ENCODE results near the gene RSPRY1.

RSPRY1 gene

DNA sequence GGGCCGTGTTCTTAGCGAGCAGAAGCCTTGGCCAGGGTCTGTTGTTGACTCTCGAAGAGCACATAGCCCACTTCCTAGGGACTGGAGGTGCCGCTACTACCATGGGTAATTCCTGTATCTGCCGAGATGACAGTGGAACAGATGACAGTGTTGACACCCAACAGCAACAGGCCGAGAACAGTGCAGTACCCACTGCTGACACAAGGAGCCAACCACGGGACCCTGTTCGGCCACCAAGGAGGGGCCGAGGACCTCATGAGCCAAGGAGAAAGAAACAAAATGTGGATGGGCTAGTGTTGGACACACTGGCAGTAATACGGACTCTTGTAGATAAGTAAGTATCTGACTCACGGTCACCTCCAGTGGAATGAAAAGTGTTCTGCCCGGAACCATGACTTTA, 18.5 kb downstream of the RSPRY1 start:
- no peak for TF ChIP-seq SPI1 (IDR thresholded peaks at IDR 0.05; ENCODE audit: low read depth, low read length)
- TF ChIP-seq TAF1 (IDR thresholded peaks at IDR 0.05; ENCODE audit: low read depth, low read length), result no peak
- TF ChIP-seq POLR2A (IDR thresholded peaks at IDR 0.05; ENCODE audit: low read depth, low read length), result no peak
- FAIRE-seq (no peak), DNase-seq (ENCODE audit: insufficient read length, low spot score) (no peak)

- DNase-seq (ENCODE audit: insufficient read length, low spot score), result no peak
- TF ChIP-seq PAX5 (IDR thresholded peaks at IDR 0.05; ENCODE audit: insufficient read depth, low read length, severe bottlenecking) (no peak), SPI1 (IDR thresholded peaks at IDR 0.05; ENCODE audit: low read depth, low read length) (no peak), POLR2A (IDR thresholded peaks at IDR 0.05; ENCODE audit: low read depth, low read length) (no peak), TAF1 (IDR thresholded peaks at IDR 0.05; ENCODE audit: low read depth, low read length) (no peak), POLR2AphosphoS5 (IDR thresholded peaks at IDR 0.05; ENCODE audit: low read depth, low read length) (no peak), POU2F2 (IDR thresholded peaks at IDR 0.05; ENCODE audit: low read depth, low read length) (no peak)
- no peak for FAIRE-seq
These were observed 22.8 kb downstream of the RSPRY1 start for GRCh38 chr16:57208926-57209325.

DNA sequence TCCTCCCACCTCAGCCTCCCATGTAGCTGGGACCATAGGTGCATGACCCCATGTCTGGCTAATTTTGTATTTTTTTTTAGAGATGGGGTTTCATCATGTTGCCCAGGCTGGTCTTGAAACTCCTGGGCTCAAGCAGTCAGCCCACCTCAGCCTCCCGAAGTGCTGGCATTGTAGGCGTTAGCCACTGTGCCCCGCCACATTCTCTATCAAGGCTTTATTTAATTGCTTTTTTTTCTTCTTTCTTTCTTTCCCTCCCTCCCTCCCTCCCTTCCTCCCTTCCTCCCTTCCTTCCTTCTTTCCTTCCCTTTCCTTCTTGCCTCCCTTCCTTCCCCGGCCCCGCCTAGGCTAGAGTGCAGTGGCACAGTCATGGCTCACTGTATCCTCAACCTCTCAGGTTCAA, 23.7 kb downstream of the RSPRY1 start:
- TF ChIP-seq TAF1 (IDR thresholded peaks at IDR 0.05; ENCODE audit: low read depth, low read length) (no peak), POLR2A (IDR thresholded peaks at IDR 0.05; ENCODE audit: low read depth, low read length) (no peak), SPI1 (IDR thresholded peaks at IDR 0.05; ENCODE audit: low read depth, low read length) (no peak), POLR2AphosphoS5 (IDR thresholded peaks at IDR 0.05; ENCODE audit: low read depth, low read length) (no peak), PAX5 (IDR thresholded peaks at IDR 0.05; ENCODE audit: insufficient read depth, low read length, severe bottlenecking) (no peak), POU2F2 (IDR thresholded peaks at IDR 0.05; ENCODE audit: low read depth, low read length) (no peak)
- DNase-seq (ENCODE audit: insufficient read length, low spot score), result no peak
- FAIRE-seq, result no peak

DNA sequence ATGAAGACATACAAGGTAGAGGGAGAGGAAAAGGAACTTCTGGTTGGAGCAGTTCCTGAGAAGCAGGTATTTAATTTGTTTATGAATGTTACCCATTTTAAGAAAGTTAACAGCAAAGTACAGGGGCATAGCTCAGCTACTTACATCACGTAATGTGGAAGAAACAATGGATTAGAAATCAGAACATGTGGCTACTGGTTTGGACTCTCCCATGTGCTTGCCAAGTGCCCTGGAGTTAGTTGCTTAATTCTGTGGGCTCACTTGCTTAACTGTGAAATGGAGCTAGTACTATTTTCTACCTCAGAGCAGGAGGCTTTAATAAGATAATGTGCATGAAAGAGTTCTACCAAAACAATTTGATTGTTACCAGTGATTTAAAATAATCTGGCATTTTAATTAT, 27.3 kb downstream of the RSPRY1 start:
- TF ChIP-seq POU2F2 (IDR thresholded peaks at IDR 0.05; ENCODE audit: low read depth, low read length), result no peak
- TF ChIP-seq SPI1 (IDR thresholded peaks at IDR 0.05; ENCODE audit: low read depth, low read length), result no peak
- TF ChIP-seq TAF1 (IDR thresholded peaks at IDR 0.05; ENCODE audit: low read depth, low read length), result no peak
- no peak for TF ChIP-seq POLR2A (IDR thresholded peaks at IDR 0.05; ENCODE audit: low read depth, low read length)
- TF ChIP-seq PAX5 (IDR thresholded peaks at IDR 0.05; ENCODE audit: insufficient read depth, low read length, severe bottlenecking), result no peak
- no peak for TF ChIP-seq POLR2AphosphoS5 (IDR thresholded peaks at IDR 0.05; ENCODE audit: low read depth, low read length)
- DNase-seq (ENCODE audit: insufficient read length, low spot score), result no peak
- no peak for FAIRE-seq

- no peak for TF ChIP-seq POLR2AphosphoS5 (IDR thresholded peaks at IDR 0.05; ENCODE audit: low read depth, low read length)
- FAIRE-seq (no peak), DNase-seq (ENCODE audit: insufficient read length, low spot score) (no peak)
These were observed 30.8 kb downstream of the RSPRY1 start for GRCh38 chr16:57216968-57217367.

DNA sequence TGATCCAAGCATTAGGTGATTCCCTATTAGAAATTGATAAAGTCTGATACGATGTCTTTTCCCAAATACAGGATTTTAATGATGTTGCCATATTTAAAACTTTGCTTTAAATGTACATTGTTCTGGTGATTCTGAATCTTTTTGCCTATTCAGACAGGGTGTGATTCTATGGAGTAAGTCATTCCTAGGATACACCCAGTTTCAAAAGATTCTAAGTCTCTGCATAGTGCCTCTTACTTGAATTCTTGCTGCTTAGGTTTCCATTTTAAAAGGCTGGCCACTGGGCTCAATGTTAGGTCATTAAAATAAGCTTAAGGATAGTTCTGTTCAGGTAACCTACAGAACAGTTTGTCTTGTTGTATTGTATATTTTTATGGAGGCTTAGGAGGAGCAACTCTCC, 36.9 kb downstream of the RSPRY1 start:
- TF ChIP-seq TAF1 (IDR thresholded peaks at IDR 0.05; ENCODE audit: low read depth, low read length), result no peak
- no peak for TF ChIP-seq POU2F2 (IDR thresholded peaks at IDR 0.05; ENCODE audit: low read depth, low read length)
- no peak for TF ChIP-seq POLR2A (IDR thresholded peaks at IDR 0.05; ENCODE audit: low read depth, low read length)
- TF ChIP-seq SPI1 (IDR thresholded peaks at IDR 0.05; ENCODE audit: low read depth, low read length), result no peak
- no peak for FAIRE-seq
- DNase-seq (ENCODE audit: insufficient read length, low spot score), result no peak

GRCh38 chr16:57224651-57225335, 38.7 kb downstream of the RSPRY1 start:
- no peak for FAIRE-seq
- no peak for TF ChIP-seq POLR2A (IDR thresholded peaks at IDR 0.05; ENCODE audit: low read depth, low read length)
- no peak for TF ChIP-seq POLR2AphosphoS5 (IDR thresholded peaks at IDR 0.05; ENCODE audit: low read depth, low read length)
- TF ChIP-seq POU2F2 (IDR thresholded peaks at IDR 0.05; ENCODE audit: low read depth, low read length), result no peak
- TF ChIP-seq SPI1 (IDR thresholded peaks at IDR 0.05; ENCODE audit: low read depth, low read length), result no peak
- TF ChIP-seq TAF1 (IDR thresholded peaks at IDR 0.05; ENCODE audit: low read depth, low read length), result no peak
- no peak for TF ChIP-seq PAX5 (IDR thresholded peaks at IDR 0.05; ENCODE audit: insufficient read depth, low read length, severe bottlenecking)
- DNase-seq (ENCODE audit: insufficient read length, low spot score), result no peak

DNA sequence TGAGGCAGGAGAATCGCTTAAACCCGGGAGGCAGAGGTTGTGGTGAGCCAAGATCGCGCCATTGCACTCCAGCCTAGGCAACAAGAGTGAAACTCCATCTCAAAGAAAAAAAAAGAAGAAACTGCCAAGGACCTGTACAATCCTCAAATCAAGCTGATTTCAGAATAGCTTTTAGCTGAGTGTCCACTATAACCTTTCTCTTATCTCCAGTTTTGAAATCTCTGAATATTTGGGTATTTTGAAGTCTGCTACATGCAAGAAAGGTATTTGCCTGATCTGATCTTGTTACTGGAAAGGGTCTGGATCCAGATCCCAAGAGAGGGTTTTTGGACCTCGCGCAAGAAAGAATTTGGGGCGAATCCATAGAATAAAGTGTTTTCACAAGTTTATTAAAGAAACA, 39.8 kb downstream of the RSPRY1 start:
- FAIRE-seq (no peak), DNase-seq (ENCODE audit: insufficient read length, low spot score) (no peak)
- no peak for TF ChIP-seq PAX5 (IDR thresholded peaks at IDR 0.05; ENCODE audit: insufficient read depth, low read length, severe bottlenecking)
- no peak for TF ChIP-seq POLR2AphosphoS5 (IDR thresholded peaks at IDR 0.05; ENCODE audit: low read depth, low read length)
- TF ChIP-seq TAF1 (IDR thresholded peaks at IDR 0.05; ENCODE audit: low read depth, low read length), result no peak
- no peak for TF ChIP-seq POLR2A (IDR thresholded peaks at IDR 0.05; ENCODE audit: low read depth, low read length)
- TF ChIP-seq SPI1 (IDR thresholded peaks at IDR 0.05; ENCODE audit: low read depth, low read length), result no peak
- TF ChIP-seq POU2F2 (IDR thresholded peaks at IDR 0.05; ENCODE audit: low read depth, low read length), result no peak

DNA sequence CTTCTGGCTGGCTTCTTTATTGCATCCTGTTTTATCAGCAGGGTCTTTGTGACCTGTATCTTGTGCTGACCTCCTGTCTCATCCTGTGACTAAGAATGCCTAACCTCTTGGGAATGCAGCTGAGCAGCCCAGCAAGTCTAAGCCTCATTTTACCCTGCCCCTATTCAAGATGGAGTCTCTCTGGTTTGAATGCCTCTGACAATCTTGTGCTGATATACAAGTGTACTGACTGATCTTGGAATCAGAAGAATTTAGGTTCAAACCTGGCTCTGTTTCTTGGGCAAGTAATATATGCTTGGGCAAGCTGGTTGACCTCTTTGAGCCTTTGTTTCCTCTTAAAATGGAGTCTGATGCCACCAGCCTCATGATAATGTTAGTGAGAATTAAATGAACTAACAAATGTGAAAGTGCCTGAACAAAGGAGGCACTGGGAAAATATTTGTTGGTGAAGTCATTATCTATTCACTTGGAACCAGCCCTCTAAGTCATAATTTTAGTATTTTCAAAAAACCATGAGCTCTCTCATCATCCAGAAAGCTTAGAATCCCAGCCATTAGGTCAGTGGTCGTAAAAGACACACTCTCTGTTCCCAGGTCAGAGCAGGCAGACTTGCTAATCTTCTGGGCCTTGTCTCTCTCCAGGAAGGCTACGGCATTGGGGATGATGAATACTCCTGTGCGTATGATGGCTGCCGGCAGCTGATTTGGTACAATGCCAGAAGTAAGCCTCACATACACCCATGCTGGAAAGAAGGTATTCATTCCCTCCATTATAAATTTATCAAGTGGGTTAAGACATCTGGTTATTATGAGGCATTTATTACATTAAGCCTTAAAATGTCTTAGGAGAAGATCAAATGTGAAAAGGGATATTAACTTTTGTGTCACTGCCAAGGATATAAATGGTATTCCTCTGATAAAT, 40.8 kb downstream of the RSPRY1 start:
- no peak for DNase-seq (ENCODE audit: insufficient read length, low spot score)
- TF ChIP-seq POU2F2 (IDR thresholded peaks at IDR 0.05; ENCODE audit: low read depth, low read length) (no peak), PAX5 (IDR thresholded peaks at IDR 0.05; ENCODE audit: insufficient read depth, low read length, severe bottlenecking) (no peak)
- no peak for FAIRE-seq

DNA sequence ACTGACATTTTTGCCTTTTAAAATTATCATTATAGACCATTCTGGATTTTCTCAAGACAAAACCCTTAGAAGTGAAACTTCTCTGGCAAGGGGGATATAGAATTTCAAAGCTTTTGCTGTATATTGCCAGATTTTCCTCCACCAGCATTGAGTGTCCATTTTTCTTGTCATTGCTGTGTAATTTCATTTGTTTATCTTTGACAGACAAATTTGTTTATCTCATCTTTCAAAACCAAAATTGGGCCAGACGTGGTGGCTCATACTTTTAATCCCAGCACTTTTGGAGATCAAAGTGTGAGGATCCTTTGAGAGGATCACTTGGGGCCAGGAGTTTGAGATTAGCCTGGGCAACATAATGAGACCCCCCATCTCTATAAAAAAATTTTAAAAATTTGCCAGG, 43.0 kb downstream of the RSPRY1 start:
- TF ChIP-seq PAX5 (IDR thresholded peaks at IDR 0.05; ENCODE audit: insufficient read depth, low read length, severe bottlenecking) (no peak), SPI1 (IDR thresholded peaks at IDR 0.05; ENCODE audit: low read depth, low read length) (no peak), TAF1 (IDR thresholded peaks at IDR 0.05; ENCODE audit: low read depth, low read length) (no peak), POU2F2 (IDR thresholded peaks at IDR 0.05; ENCODE audit: low read depth, low read length) (no peak)
- FAIRE-seq (no peak), DNase-seq (ENCODE audit: insufficient read length, low spot score) (no peak)

All from GM12891 (cell line).